ENCODE results near the gene PARD3. TPM values are rescaled to one million over a fixed set of nuclear protein-coding genes. Genes with fewer than 3 reads are reported as not detected.

The PARD3 gene
- total RNA-seq, 1 donor, result 4.8 TPM

DNA sequence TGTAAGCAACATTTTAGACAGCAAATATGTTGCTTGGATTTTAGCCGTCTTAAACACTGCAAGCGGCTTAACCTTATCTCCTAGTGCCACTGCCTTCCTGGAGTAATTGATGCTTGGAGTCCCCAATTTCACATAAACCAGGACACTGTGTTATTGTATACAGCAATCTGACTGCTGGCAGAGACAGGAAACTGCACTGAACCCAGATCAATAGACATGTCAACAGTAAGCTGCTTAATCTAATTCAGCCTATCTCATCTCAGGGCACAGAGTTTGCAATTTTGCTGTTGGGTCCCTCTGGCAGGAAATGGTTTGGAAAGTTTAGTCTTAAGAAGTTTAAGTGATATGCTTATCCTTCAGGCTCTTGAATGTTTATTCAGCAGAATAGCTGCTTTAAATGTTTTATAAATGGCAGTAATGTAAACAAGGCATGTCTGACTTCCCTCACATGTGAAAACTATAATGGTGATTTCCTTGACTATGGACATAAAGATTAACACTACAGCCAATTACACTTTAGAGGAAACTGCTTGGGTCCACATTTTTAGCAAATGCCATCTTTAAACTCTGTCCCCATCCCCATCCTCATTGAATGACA, 598.6 kb downstream of the PARD3 start:
- H3K9me3 ChIP-seq (ENCODE audit: low read depth, low read length), result no peaks in the 10 kb centered on the region
- no peaks in the 10 kb centered on the region for H3K27me3 ChIP-seq (ENCODE audit: insufficient read depth, low read length)
- no peaks in the 10 kb centered on the region for H3K4me1 ChIP-seq (ENCODE audit: insufficient read depth, low read length)
- no peak overlapping the region for H3K4me3 ChIP-seq (ENCODE audit: low read length)

DNA sequence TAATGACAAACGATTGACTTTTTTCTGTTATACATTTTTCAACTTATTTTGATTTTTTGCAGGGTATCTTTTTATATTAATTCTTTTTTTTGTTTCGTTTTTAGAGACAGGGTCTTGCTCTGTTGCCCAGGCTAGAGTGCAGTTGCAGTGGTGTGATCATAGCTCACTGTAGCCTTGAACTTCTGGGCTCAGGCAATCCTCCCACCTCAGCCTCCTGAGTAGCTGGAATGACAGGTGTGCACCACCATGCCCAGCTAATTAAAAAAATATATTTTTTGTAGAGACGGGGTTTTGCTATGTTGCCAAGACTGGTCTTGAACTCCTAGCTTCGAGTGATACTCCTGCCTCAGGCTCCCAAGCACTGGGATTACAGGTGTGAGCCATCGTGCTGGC, 601.3 kb downstream of the PARD3 start:
- H3K9me3 ChIP-seq (ENCODE audit: low read depth, low read length), result no peaks in the 10 kb centered on the region
- no peak overlapping the region for H3K4me3 ChIP-seq (ENCODE audit: low read length)
- no peaks in the 10 kb centered on the region for H3K4me1 ChIP-seq (ENCODE audit: insufficient read depth, low read length)
- H3K27me3 ChIP-seq (ENCODE audit: insufficient read depth, low read length), result no peaks in the 10 kb centered on the region

DNA sequence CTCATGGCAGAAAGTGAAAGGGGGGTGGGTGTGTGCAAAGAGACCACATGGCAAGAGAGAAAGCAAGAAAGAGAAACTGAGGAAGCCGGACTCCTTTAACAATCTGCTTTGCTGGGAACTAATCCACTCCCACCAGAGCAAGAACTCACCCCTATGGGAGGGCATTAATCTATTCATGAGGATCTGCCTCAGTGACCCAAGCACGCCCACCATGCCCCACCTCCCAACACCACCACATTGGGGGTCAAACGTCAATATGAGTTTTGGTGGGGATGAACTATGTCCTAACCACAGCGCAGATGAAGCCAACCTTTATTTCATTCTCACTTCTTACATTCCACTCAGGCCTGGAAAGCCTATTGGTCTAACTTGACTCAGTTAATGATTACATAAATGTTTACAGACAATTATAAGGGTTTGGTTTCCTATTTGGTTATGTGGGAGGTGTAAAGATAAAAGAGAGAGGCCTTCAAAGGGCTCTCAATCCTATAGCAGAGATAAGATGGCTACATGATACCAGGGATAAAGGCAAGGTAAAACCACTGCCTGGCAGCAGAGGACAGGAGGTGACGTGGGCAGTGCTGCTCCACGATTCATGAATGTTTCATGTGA, 601.8 kb downstream of the PARD3 start:
- H3K4me1 ChIP-seq (ENCODE audit: insufficient read depth, low read length), result no peaks in the 10 kb centered on the region
- H3K9me3 ChIP-seq (ENCODE audit: low read depth, low read length), result no peaks in the 10 kb centered on the region
- H3K27me3 ChIP-seq (ENCODE audit: insufficient read depth, low read length), result no peaks in the 10 kb centered on the region
- no peak overlapping the region for H3K4me3 ChIP-seq (ENCODE audit: low read length)

DNA sequence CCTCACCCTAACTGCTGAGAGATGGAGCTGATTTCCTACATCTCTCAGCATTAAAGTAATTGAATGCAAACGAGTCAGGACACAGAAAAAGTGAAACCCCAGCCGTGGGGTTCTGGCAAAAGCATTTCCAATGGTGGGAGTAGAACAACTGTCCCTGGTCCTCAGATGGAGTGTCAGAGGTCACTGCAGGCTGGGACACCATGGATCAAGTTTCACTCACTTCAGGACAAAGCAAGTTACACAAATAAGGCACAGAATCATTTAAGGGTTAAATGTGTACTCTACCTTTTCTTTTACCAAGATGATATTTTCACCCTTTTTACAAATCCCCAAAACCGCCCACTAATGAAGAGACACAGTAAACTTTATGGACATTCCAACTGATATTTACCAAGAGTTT, 607.8 kb downstream of the PARD3 start:
- no peaks in the 10 kb centered on the region for H3K9me3 ChIP-seq (ENCODE audit: low read depth, low read length)
- H3K27me3 ChIP-seq (ENCODE audit: insufficient read depth, low read length), result no peaks in the 10 kb centered on the region
- H3K4me3 ChIP-seq (ENCODE audit: low read length), result no peak overlapping the region
- peaks cover 10% of the 10 kb centered on the region for H3K4me1 ChIP-seq (ENCODE audit: insufficient read depth, low read length)

DNA sequence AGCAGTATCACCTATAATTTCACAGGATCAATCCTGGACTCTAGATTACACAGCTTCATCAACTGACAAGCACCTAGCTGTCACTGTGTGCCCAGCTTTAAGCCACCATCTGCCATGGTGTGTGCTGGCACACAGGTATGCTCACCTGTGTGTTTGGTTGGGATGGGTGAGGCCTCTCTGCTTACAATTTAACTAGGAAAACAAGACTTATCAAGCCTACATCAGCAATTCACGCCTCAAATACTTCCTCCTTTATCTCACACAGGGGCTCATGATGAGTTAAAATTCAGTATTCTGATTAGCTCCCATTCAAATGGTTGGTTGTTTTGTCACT, 608.2 kb downstream of the PARD3 start:
- Histone ChIP-seq H3K27me3 (ENCODE audit: insufficient read depth, low read length) (no peaks in the 10 kb centered on the region), H3K4me3 (ENCODE audit: low read length) (no peak overlapping the region), H3K9me3 (ENCODE audit: low read depth, low read length) (no peaks in the 10 kb centered on the region), H3K4me1 (ENCODE audit: insufficient read depth, low read length) (peaks cover 10% of the 10 kb centered on the region)

DNA sequence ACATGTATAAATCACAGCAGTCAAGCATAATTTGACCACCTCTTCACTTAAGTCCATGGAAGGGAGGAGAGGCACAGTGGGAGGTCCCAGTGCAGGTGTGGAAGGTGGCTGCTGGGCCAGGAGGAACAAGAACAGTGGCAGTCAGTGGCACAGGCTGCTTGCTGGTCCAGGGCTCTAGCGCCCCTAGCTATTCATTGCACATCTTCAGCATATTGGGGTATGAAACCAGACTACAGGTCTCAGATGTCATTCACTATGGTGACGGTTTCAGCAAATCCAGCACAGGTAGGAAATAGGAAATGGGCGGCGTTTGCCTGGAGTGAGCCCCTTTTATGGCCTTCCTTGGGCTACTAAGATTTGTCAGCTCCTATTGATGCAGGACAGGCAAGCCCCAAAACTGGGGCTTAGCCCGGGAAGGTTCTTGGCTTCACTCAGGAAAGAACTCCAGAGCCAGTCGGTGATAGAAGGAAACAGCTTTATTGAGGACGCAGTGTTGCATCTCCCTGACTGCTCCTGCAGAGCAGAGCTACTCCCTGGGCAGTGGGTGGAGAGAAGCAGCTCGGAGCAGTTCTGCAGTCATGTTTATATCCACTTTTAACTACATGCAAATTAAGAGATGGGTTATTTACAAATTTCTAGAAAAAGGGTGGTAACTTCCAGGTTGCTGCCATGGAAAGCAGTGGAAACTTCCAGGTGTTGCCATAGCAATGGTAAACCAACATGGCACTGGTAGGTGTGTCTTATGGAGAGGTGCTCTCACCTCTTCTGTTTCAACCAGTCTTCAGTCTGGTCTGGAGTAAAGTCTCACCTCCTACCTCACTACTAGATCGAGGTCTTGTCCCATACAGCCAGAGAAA, 608.8 kb downstream of the PARD3 start:
- Histone ChIP-seq H3K4me3 (ENCODE audit: low read length) (no peak overlapping the region), H3K27me3 (ENCODE audit: insufficient read depth, low read length) (no peaks in the 10 kb centered on the region), H3K4me1 (ENCODE audit: insufficient read depth, low read length) (peaks cover 10% of the 10 kb centered on the region), H3K9me3 (ENCODE audit: low read depth, low read length) (no peaks in the 10 kb centered on the region)

DNA sequence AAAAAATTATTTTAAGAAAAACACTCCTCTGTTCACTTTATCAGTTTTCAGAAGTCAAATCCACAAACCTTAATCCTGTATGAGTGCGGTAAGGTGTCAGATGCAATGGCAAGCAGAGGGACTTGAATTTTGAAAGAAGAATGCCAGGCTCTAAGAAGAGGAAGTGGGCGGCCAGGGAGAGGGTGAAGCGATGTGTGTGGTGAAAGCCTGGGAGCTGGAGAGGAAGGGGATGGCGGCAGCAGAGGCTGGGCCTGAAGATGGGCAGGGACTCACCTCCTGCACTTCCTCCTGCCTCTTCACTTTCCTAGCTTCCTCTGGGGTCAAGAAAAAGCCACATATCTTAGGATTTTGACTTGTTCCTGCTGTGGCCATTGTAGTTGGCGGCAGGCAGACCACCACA, 609.6 kb downstream of the PARD3 start:
- no peaks in the 10 kb centered on the region for H3K9me3 ChIP-seq (ENCODE audit: low read depth, low read length)
- no peaks in the 10 kb centered on the region for H3K27me3 ChIP-seq (ENCODE audit: insufficient read depth, low read length)
- H3K4me3 ChIP-seq (ENCODE audit: low read length), result no peak overlapping the region
- peaks cover 13% of the 10 kb centered on the region for H3K4me1 ChIP-seq (ENCODE audit: insufficient read depth, low read length)

DNA sequence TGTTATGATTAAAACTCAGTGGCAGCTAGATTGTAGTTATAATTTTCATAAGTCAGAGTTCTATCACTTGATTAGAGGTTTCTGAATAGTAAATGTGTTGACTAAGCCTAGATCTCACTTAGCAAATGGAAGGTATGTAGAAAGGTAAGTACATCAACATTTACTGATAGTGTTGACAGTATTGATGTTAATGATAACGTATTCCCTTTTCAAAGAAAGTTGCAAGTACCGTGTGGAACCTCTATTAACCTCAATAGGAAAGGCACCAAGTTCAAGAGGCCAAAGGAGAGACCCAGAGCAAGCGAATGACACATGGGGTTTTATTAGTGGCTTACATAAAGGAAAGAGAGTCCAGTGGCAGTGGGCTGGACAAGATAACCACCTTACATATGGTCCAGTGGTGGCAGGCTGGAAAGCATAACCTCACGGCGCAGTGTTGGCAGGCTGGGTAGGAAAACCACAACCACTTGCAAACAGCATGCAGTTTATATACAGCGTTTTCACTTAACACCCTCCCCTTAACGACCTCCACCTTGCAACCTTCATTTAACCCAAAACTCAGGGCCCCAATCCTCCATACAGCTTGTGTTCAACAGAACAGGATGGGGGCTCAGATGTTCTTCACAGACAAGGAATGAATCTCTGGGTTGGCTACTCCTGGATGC, 611.0 kb downstream of the PARD3 start:
- Histone ChIP-seq H3K4me1 (ENCODE audit: insufficient read depth, low read length) (peaks cover 16% of the 10 kb centered on the region), H3K27me3 (ENCODE audit: insufficient read depth, low read length) (no peaks in the 10 kb centered on the region), H3K9me3 (ENCODE audit: low read depth, low read length) (no peaks in the 10 kb centered on the region), H3K4me3 (ENCODE audit: low read length) (no peak overlapping the region)

DNA sequence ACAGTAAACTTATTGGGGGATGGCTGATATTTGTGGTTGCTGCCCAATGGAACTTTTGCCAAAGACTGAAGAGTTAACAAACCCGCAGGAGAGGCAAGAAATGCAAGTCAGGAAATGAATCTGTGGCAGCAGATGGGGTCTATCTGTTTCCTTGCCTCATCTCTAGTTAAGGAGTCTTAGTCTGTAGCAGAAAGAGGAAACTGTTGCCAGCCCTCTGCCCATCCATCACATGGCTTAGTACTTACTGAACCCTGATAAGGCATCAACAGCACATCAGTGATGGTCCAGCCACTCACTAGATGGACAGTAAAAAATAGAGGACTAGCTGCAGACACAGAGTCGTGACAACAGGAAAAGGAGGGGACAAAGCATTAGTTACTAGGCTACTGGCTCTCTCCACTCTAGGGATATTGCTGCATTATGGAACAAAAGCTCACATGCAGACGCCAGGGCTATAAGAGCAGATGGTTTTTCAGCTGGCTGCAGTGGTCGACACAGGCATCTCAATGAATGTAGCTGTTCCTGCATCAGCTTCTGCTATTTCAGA, 614.7 kb downstream of the PARD3 start:
- no peaks in the 10 kb centered on the region for H3K27me3 ChIP-seq (ENCODE audit: insufficient read depth, low read length)
- no peaks in the 10 kb centered on the region for H3K9me3 ChIP-seq (ENCODE audit: low read depth, low read length)
- H3K4me1 ChIP-seq (ENCODE audit: insufficient read depth, low read length), result peaks cover 13% of the 10 kb centered on the region
- no peak overlapping the region for H3K4me3 ChIP-seq (ENCODE audit: low read length)

DNA sequence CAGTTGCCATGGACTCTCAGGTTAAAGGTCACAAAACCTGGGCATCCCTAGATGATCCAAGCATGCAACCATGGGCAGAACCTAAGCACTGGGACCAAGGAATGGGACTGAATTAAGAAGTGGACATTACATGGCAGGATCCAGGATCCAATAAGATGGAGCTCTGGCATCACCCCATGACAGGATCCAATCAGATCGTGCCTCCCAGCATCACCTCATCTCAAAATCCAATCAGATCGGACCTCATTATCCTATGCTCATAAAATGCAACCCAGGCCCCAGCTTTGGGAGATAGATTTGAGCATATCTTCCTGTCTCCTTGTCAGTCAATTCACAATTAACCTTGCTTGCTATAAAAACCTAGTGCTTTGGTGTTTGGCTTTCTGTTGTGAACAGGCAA, 616.1 kb downstream of the PARD3 start:
- Histone ChIP-seq H3K27me3 (ENCODE audit: insufficient read depth, low read length) (no peaks in the 10 kb centered on the region), H3K4me3 (ENCODE audit: low read length) (no peak overlapping the region), H3K4me1 (ENCODE audit: insufficient read depth, low read length) (peaks cover 7% of the 10 kb centered on the region), H3K9me3 (ENCODE audit: low read depth, low read length) (no peaks in the 10 kb centered on the region)

DNA sequence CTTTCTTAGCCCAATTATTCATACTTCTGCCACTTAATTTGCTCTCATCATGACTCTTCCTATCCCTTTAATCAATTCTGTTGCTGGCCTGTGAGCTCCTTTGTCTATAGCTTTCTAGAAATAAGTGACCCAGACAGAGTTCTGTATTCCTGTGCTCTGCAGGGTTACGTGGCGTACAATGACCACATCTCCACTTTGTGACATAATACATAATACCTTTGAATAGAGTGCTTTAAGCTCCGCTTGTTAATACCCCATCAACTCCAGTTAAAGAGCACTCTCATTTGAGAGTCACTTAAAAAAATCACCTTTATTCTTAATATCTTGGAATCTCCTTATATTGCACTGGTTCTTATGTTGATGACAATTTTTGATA, 619.0 kb downstream of the PARD3 start:
- no peaks in the 10 kb centered on the region for H3K27me3 ChIP-seq (ENCODE audit: insufficient read depth, low read length)
- no peak overlapping the region for H3K4me3 ChIP-seq (ENCODE audit: low read length)
- H3K9me3 ChIP-seq (ENCODE audit: low read depth, low read length), result no peaks in the 10 kb centered on the region
- H3K4me1 ChIP-seq (ENCODE audit: insufficient read depth, low read length), result peaks cover 7% of the 10 kb centered on the region

DNA sequence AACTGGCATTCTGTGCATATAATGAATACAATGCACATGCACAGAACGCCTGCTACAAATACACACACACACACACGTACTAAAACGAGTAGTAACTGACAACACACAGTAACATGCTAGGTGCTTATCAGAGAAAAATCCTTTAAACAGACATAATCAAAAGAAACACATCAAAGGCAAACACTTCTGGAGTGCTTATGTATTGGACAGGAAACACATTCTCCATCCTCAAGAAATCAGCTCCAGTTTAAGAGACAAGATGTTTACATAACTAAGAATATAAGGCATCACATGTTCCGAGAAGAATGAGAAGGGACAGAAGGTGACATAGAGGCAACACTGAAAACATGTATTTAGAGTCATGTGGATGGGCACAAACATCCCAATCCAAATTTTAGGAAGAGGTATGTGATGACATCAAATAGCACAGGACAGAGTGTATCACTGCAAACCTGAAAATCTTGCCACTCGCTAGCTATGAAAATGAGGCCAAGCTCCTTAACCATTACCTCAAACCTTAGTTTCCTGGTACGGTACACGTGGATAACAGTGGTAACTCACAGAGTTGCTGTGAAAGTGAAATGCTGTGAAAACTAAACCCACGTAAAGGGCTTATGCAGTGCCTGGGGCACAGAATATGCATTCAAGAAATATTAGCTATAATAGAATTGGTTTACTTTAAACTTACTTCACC, 619.6 kb downstream of the PARD3 start:
- Histone ChIP-seq H3K27me3 (ENCODE audit: insufficient read depth, low read length) (no peaks in the 10 kb centered on the region), H3K9me3 (ENCODE audit: low read depth, low read length) (no peaks in the 10 kb centered on the region), H3K4me3 (ENCODE audit: low read length) (no peak overlapping the region), H3K4me1 (ENCODE audit: insufficient read depth, low read length) (peaks cover 4% of the 10 kb centered on the region)

DNA sequence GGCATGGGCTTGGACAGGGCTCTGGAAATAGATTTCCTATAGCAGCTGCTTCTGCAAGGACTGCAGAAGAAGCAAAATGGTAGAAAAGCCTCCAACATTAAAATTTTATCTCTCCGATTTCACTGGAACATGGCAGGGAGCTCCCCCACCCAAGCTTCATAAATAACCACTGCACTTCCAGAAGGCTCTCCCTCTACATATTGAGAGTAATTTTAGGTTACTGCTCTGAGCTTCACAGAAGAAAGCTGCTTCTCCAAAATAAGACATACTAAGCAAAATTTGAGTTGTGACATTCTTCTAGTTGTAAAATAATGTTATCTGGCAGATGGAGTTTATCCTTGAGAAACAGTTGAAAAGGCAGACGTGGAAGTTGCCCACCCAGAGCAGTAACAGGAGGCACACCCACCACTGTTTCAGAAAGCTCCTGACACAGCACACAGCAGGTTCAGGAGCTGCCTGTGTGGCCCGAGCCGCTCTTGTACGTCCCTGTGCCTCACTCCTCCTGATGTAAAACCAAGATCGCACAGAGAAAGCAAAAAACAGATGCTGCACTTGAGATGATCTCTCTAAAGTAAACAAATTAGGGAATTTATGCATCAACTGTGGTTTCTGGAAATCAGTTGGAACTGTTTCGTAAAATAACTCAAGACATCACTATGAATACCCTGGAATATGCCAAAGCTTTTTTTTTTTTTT, 621.0 kb downstream of the PARD3 start:
- H3K4me3 ChIP-seq (ENCODE audit: low read length), result no peak overlapping the region
- H3K27me3 ChIP-seq (ENCODE audit: insufficient read depth, low read length), result no peaks in the 10 kb centered on the region
- no peaks in the 10 kb centered on the region for H3K9me3 ChIP-seq (ENCODE audit: low read depth, low read length)
- no peaks in the 10 kb centered on the region for H3K4me1 ChIP-seq (ENCODE audit: insufficient read depth, low read length)

DNA sequence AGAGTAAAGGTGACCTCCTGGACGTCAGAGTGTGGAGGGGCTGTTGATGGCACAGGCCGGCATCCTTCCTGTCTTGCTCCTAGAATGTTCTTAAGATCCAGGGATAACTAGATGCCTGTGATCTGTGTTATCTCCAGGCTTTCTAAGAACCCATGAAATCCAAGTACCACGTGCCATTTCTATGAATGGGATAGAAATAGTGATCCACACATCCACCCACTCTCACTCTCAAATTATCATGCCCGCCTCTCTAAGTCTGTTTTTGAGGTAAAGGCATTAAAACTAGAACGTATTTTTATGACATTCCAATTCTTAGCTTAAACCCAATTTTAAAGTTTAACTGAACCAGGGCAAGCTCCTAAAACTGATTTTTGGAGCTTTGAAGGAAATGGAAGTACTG, 622.5 kb downstream of the PARD3 start:
- no peaks in the 10 kb centered on the region for H3K4me1 ChIP-seq (ENCODE audit: insufficient read depth, low read length)
- H3K27me3 ChIP-seq (ENCODE audit: insufficient read depth, low read length), result no peaks in the 10 kb centered on the region
- H3K9me3 ChIP-seq (ENCODE audit: low read depth, low read length), result no peaks in the 10 kb centered on the region
- H3K4me3 ChIP-seq (ENCODE audit: low read length), result no peak overlapping the region

Data from mononuclear cell (primary cell).